Right lobe of liver (tissue), 6 donors: ENCODE results near the gene CA11. TPM values are rescaled to one million over a fixed set of nuclear protein-coding genes. Genes with fewer than 3 reads are reported as not detected.

Experiments
- ATAC-seq, 4 donors: fragments of 200-7000 bp; cut with Tn5 transposase; one replicate each; pipeline ENCODE4 v1.9.1; 2020; ENCODE audit warnings: mild to moderate bottlenecking in 4 of 4, moderate library complexity in 4 of 4
- DNase-seq, 3 donors: peaks; one replicate each; pipeline ENCODE4 v3.0.0-alpha.2; 2020
- H3K27ac ChIP-seq, 3 donors: fragments of 200-600 bp; one replicate each; pipeline ENCODE4 v1.8.0; 2022
- H3K27me3 ChIP-seq, 2 donors: fragments of 200-600 bp; one replicate each; pipeline ENCODE4 v1.8.0; 2022
- H3K36me3 ChIP-seq, 4 donors: fragments of 200-600 bp; sonication (generic) in 1 of 4; one replicate each; pipeline versions ENCODE4 v1.5.1 to v1.8.0; 2017 to 2022; ENCODE audit warnings: control low read depth in 1 of 4
- H3K4me1 ChIP-seq, 4 donors: fragments of 200-600 bp; sonication (generic) in 1 of 4; one replicate each; pipeline versions ENCODE4 v1.5.1 to v1.8.0; 2017 to 2022; ENCODE audit warnings: control low read depth in 1 of 4
- H3K4me3 ChIP-seq, 3 donors: fragments of 200-600 bp; one replicate each; pipeline ENCODE4 v1.8.0; 2022
- H3K9me3 ChIP-seq, 4 donors: fragments of 200-600 bp; sonication (generic) in 1 of 4; one replicate each; pipeline versions ENCODE4 v1.5.1 to v1.8.0; 2017 to 2022; ENCODE audit warnings: control low read depth in 1 of 4
- POLR2A ChIP-seq: fragments of 450-650 bp; IDR thresholded peaks from one replicate; pipeline ENCODE4 v1.6.1; 2017; ENCODE audit warnings: antibody characterized with exemption, mild to moderate bottlenecking
- WGBS: methylation state at CpG from one replicate; pipeline ENCODE4 v1.1.6; 2018; ENCODE audit warnings: low coverage, low lambda C conversion rate; ENCODE audit not compliant: insufficient coverage; ENCODE audit errors: missing lambda C conversion rate; 5-methylcytosine and 5-hydroxymethylcytosine counted together
- intact Hi-C, 2 donors: fragments of 100-400 bp; cut with DNase I; formaldehyde crosslinking; loops; one replicate each; pipeline versions ENCODE4 v1.11.2 to v1.14.1; 2022
- total RNA-seq, 6 experiments: library from RNA; depleted of rRNA in 2 of 6; stranded (reverse); fragments of >200 nt in 2 of 6; fragmentation: NEBNext Ultra II Directional in 3 of 6; extraction: Animal tissue kit (Norgen Biotek cat#: 25700) in 3 of 6; gene quantifications; one replicate each; pipeline versions ENCODE4 v1.1.0 to v1.2.4, GENCODE V29; 2016 to 2023
- TF ChIP-seq, protein P1 (sequence below), 4 donors: fragments of 200-600 bp in 3 of 4; fragments of 450-650 bp in 1 of 4; IDR thresholded peaks; one replicate each; pipeline versions ENCODE4 v1.5.1 to v1.8.0; 2016 to 2022; ENCODE audit warnings: antibody characterized with exemption in 4 of 4, mild to moderate bottlenecking in 2 of 4
- donor health status: DM: no; HTN: yes; CAD: no.
- donor health status: DM: no; HTN: no; CAD: no.
- donor health status: DM: no; HTN: no; CAD: no.
- donor health status: DM: no; HTN: yes; CAD: no.
- donor health status: DM: no; HTN: yes; CAD: no.

CA11 gene
- total RNA-seq, 6 experiments from 2014 or later, result 0.25 to 2.0 (median 0.54) TPM

DNA sequence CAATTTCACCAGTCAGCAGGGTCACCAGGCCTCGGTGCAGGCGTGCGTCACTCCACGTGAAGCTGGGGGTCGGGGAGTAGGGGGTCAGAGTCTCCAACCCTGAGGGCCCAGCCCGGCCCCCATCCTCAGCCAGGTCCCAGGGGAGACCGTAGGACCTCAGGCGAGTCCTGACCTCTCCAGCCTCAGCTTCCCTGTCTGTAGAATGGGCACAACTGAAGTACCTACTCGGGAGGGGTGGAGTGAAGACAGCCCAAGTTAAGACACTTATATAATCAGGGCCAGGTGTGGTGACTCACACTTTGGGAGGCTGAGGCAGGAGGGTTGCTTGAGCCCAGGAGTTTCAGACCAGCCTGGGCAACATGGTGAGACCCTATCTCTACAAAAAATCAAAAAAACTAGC lies 42.1 kb downstream of the CA11 start:
- no peak overlapping the region for H3K27ac ChIP-seq
- H3K4me1 ChIP-seq, result no peaks in the 10 kb centered on the region
- H3K36me3 ChIP-seq, result no peaks in the 10 kb centered on the region
- WGBS, result 82% methylated on average over 4 of the region's 9 CpGs
- DNase-seq (no peak), ATAC-seq (no peak)
- no peak overlapping the region for H3K4me3 ChIP-seq
- no peaks in the 10 kb centered on the region for H3K27me3 ChIP-seq
- intact Hi-C loops, result loop anchor here (10.0 kb wide), 2 partner anchors 99 to 289 kb away; no protein-coding TSS in a partner anchor
- H3K9me3 ChIP-seq, result no peaks in the 10 kb centered on the region
- TF ChIP-seq POLR2A, result no peak
- TF ChIP-seq, protein P1, sequence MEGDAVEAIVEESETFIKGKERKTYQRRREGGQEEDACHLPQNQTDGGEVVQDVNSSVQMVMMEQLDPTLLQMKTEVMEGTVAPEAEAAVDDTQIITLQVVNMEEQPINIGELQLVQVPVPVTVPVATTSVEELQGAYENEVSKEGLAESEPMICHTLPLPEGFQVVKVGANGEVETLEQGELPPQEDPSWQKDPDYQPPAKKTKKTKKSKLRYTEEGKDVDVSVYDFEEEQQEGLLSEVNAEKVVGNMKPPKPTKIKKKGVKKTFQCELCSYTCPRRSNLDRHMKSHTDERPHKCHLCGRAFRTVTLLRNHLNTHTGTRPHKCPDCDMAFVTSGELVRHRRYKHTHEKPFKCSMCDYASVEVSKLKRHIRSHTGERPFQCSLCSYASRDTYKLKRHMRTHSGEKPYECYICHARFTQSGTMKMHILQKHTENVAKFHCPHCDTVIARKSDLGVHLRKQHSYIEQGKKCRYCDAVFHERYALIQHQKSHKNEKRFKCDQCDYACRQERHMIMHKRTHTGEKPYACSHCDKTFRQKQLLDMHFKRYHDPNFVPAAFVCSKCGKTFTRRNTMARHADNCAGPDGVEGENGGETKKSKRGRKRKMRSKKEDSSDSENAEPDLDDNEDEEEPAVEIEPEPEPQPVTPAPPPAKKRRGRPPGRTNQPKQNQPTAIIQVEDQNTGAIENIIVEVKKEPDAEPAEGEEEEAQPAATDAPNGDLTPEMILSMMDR (IDR thresholded peaks at IDR 0.05), result no peak

DNA sequence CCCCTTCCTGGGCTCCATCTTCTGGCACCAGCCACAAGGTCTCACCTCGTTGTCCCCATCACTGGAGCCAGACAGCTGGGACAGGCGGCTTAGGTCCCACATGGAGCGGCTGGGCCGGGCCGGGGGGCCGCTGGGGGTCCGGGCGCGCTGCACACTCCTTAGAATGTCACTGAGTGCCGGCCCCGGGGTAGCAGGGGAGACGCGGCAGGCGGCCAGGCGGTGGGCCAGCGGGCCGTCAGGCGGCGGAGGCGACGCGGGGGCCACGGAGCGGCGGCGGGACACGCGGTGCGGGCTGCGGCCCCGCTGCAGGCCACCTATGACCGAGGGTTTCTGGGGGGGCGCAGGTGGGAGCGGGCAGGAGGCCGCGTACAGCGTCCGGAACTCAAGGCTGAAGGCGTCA lies 42.5 kb downstream of the CA11 start:
- Histone ChIP-seq H3K27ac (no peak overlapping the region), H3K4me3 (no peak overlapping the region)
- ATAC-seq, result no peak

DNA sequence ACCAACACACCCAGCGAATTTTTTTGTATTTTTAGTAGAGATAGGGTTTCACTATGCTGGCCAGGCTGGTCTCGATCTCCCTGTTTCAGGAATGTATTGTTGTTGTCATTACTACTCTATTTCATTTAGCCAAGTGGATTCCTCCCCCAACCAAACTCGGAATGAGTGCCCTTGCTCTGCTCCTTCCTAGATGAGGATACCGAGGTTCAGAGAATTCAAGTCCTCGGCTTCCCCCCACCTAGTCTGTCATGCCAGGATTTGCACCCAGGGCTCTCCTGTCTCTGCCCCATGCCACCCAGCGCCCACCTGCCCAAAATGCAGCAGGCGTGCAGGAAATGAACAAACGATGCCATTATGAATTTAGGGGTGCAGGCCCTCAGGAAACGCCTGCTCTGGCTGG lies 43.0 kb downstream of the CA11 start:
- intact Hi-C loops, result loop anchor here (10.0 kb wide), 2 partner anchors 98 to 288 kb away; no protein-coding TSS in a partner anchor
- no peak for TF ChIP-seq POLR2A
- TF ChIP-seq, protein P1 (IDR thresholded peaks at IDR 0.05), result no peak
- no peaks in the 10 kb centered on the region for H3K9me3 ChIP-seq
- WGBS, result 61% methylated on average over 4 of the region's 9 CpGs
- no peaks in the 10 kb centered on the region for H3K27me3 ChIP-seq
- DNase-seq (no peak), ATAC-seq (no peak)
- no peaks in the 10 kb centered on the region for H3K36me3 ChIP-seq
- H3K4me1 ChIP-seq, result no peaks in the 10 kb centered on the region
- no peak overlapping the region for H3K27ac ChIP-seq
- H3K4me3 ChIP-seq, result no peak overlapping the region

More for the DNA sequence above, 42.5 kb downstream of the CA11 start:
- TF ChIP-seq POLR2A, result no peak
- TF ChIP-seq, protein P1 (IDR thresholded peaks at IDR 0.05), result no peak
- Histone ChIP-seq H3K27me3 (no peaks in the 10 kb centered on the region), H3K4me1 (no peaks in the 10 kb centered on the region), H3K36me3 (no peaks in the 10 kb centered on the region), H3K9me3 (no peaks in the 10 kb centered on the region)
- intact Hi-C loops, result loop anchor here (10.0 kb wide), 2 partner anchors 99 to 289 kb away; no protein-coding TSS in a partner anchor
- DNase-seq, result no peak
- 91% methylated on average over 22 of the region's 39 CpGs for WGBS

DNA sequence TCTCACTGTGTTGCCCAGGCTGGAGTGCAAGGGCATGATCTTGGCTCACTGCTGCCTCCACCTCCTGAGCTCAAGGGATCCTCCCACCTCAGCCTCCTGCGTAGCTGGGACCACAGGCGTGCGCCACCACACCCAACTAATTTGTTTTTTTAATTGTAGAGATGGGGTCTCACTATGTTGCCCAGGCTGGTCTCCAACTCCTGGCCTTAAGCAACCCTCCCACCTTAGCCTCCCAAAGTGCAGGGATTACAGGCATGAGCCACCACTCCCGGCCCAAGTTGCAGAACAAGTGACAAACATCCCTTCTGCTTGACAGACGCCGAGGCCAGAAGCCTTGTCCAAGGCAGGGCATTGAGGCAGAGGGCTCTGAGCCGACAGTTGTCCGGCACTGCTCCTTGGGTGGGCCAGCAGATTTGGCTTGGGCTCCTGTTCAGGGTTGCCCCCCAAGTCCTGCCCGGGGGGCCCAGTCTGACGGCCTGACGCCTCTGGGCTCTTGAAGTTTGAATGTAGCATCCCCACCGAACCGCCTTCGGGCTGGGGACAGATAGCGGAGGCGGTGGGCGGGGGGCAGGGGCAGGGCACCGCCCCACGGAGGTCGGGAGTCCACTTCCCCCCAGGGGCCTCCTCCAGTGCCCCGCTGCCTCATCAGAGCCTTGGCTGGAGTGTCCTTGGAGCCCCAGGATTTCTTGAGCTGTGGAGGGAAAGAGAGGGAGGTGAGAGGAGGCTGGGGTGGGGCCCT lies 45.1 kb downstream of the CA11 start:
- intact Hi-C loops, result loop anchor here (10.0 kb wide), 2 partner anchors 96 to 286 kb away; no protein-coding TSS in a partner anchor
- no peak for DNase-seq
- Histone ChIP-seq H3K4me3 (no peak overlapping the region), H3K36me3 (no peaks in the 10 kb centered on the region), H3K9me3 (no peaks in the 10 kb centered on the region), H3K4me1 (no peaks in the 10 kb centered on the region), H3K27ac (no peak overlapping the region), H3K27me3 (no peaks in the 10 kb centered on the region)
- no peak for ATAC-seq
- 73% methylated on average over 11 of the region's 21 CpGs for WGBS
- TF ChIP-seq, protein P1 (IDR thresholded peaks at IDR 0.05), result no peak
- no peak for TF ChIP-seq POLR2A
